Endothelial cell of umbilical vein (primary cell): ENCODE results near the gene SLC17A9. TPM values are rescaled to one million over a fixed set of nuclear protein-coding genes. Genes with fewer than 3 reads are reported as not detected.

ENCODE experiments used
- BruUV-seq: library from RNA; stranded (reverse); fragments of 400-500 nt; replicated peaks from 2 replicates; lab custom pipeline; 2021; lab: Mats Ljungman, UMichigan
- CTCF ChIA-PET: fragments of 300-600, 350-600 bp; sonication (Branson Sonifier 250); formaldehyde crosslinking; loops from one replicate; lab custom pipeline; 2021; ENCODE audit warnings: antibody characterized with exemption, inconsistent platforms; lab: Charles Lee
- POLR2A ChIA-PET: fragments of 300-600, 350-600 bp; sonication (Branson Sonifier 250); formaldehyde crosslinking; loops from one replicate; lab custom pipeline; 2021; ENCODE audit warnings: antibody characterized with exemption, inconsistent platforms; lab: Charles Lee
- DNase-seq: peaks from one replicate; pipeline ENCODE4 v3.0.0-alpha.2; 2011; ENCODE audit warnings: low read depth, low spot score
- FAIRE-seq: peaks from 2 replicates; lab custom pipeline; 2011; peaks lifted over from hg19 to GRCh38; lab: Jason Lieb, UNC
- H2AFZ ChIP-seq: 2 replicates; pipeline ENCODE4 v1.6.0; 2012; ENCODE audit warnings: low read depth, low read length, control low read depth, inconsistent platforms
- H3K27ac ChIP-seq: 2 replicates; pipeline ENCODE4 v1.5.1; 2011; ENCODE audit warnings: low read depth, mild to moderate bottlenecking, control low read depth, low read length, moderate library complexity; ENCODE audit not compliant: insufficient read depth
- H3K27me3 ChIP-seq, 2 experiments: 2 replicates each; pipeline versions ENCODE4 v1.6.0 to v1.6.1; 2011; ENCODE audit warnings: low read length in 2 of 2, mixed read lengths in 1 of 2; ENCODE audit not compliant: control insufficient read depth in 2 of 2, insufficient read depth in 2 of 2
- H3K36me3 ChIP-seq, 2 experiments: 2 replicates in 1 of 2; 3 replicates in 1 of 2; pipeline ENCODE4 v1.5.1; 2011; ENCODE audit warnings: low read length in 2 of 2, mild to moderate bottlenecking in 1 of 2, moderate library complexity in 1 of 2; ENCODE audit not compliant: control insufficient read depth in 2 of 2, insufficient read depth in 2 of 2; ENCODE audit errors: extremely low read depth in 1 of 2
- H3K4me1 ChIP-seq: 3 replicates; pipeline ENCODE4 v1.5.1; 2011; ENCODE audit warnings: mild to moderate bottlenecking, low read length; ENCODE audit not compliant: control insufficient read depth, insufficient read depth; ENCODE audit errors: extremely low read depth
- H3K4me2 ChIP-seq: 2 replicates; pipeline ENCODE4 v1.6.1; 2011; ENCODE audit warnings: low read length, control low read depth, mixed read lengths; ENCODE audit not compliant: insufficient read depth
- H3K4me3 ChIP-seq, 3 experiments: fragments of 200-600 bp in 1 of 3; sonication (generic), shearing (Covaris generic) in 1 of 3; replicated peaks in 1 of 3; 2 replicates each; pipeline ENCODE4 v1.5.1; 2011 to 2016; ENCODE audit warnings: control low read depth in 3 of 3, low read length in 3 of 3, mild to moderate bottlenecking in 2 of 3, inconsistent platforms in 1 of 3, low read depth in 1 of 3, moderate library complexity in 1 of 3; ENCODE audit not compliant: insufficient read depth in 1 of 3
- H3K79me2 ChIP-seq: 2 replicates; pipeline ENCODE4 v1.6.0; 2012; ENCODE audit warnings: low read length, inconsistent platforms; ENCODE audit not compliant: control insufficient read depth, insufficient read depth
- H3K9ac ChIP-seq: replicated peaks from 2 replicates; pipeline ENCODE3; 2011; ENCODE audit warnings: low read length, control low read depth; ENCODE audit not compliant: insufficient read depth; ENCODE audit errors: extremely low read depth
- H3K9me1 ChIP-seq: replicated peaks from 3 replicates; pipeline ENCODE4 v1.6.0; 2011; ENCODE audit warnings: mild to moderate bottlenecking, low read length; ENCODE audit not compliant: control insufficient read depth, insufficient read depth; ENCODE audit errors: extremely low read depth
- H3K9me3 ChIP-seq: replicated peaks from 2 replicates; pipeline ENCODE4 v1.5.1; 2012; ENCODE audit warnings: low read length, inconsistent platforms; ENCODE audit not compliant: control insufficient read depth, insufficient read depth
- H4K20me1 ChIP-seq: replicated peaks from 2 replicates; pipeline ENCODE3; 2011; ENCODE audit warnings: mild to moderate bottlenecking, low read length; ENCODE audit not compliant: control insufficient read depth, insufficient read depth; ENCODE audit errors: extremely low read depth
- EZH2 ChIP-seq: IDR thresholded peaks from 2 replicates; pipeline ENCODE4 v1.6.1; 2012; ENCODE audit warnings: borderline replicate concordance, low read depth, mild to moderate bottlenecking, moderate library complexity, low read length, inconsistent platforms; ENCODE audit not compliant: severe bottlenecking
- FOS ChIP-seq: IDR thresholded peaks from 2 replicates; pipeline ENCODE4 v1.6.1; 2011; ENCODE audit warnings: mild to moderate bottlenecking, low read length, moderate library complexity, borderline replicate concordance; ENCODE audit not compliant: insufficient read depth
- GATA2 ChIP-seq: IDR thresholded peaks from 2 replicates; pipeline ENCODE4 v1.7.0; 2011; ENCODE audit warnings: low read depth, mild to moderate bottlenecking, moderate library complexity, mixed read lengths, low read length; ENCODE audit not compliant: insufficient read length, insufficient read depth
- MYC ChIP-seq: IDR thresholded peaks from one replicate; pipeline ENCODE4 v1.6.1; 2011; ENCODE audit warnings: mild to moderate bottlenecking, low read depth, low read length
- POLR2AphosphoS5 ChIP-seq: IDR thresholded peaks from 2 replicates; pipeline ENCODE4 v1.6.1; 2012; ENCODE audit warnings: low read depth, mild to moderate bottlenecking, control low read depth, low read length, moderate library complexity; ENCODE audit not compliant: insufficient read depth
- dilution Hi-C: fragments of 300-500 bp; cut with MboI; formaldehyde crosslinking; loops from one replicate; pipeline ENCODE4 v1.15.0; 2019; ENCODE audit warnings: low sequenced_read_pairs; ENCODE audit not compliant: extremely low pct_ligation_motif_present
- intact Hi-C: fragments of 100-400 bp; cut with micrococcal nuclease; formaldehyde crosslinking; loops from one replicate; pipeline ENCODE4 v1.10.0; 2022
- polyA plus RNA-seq, 4 experiments: library from polyadenylated mRNA; depleted of rRNA in 3 of 4; stranded (reverse) in 3 of 4; unstranded in 1 of 4; fragments of >200 nt; gene quantifications; 2 replicates each; pipeline versions ENCODE4 v1.2.1 to v1.2.3, GENCODE V29; 2011 to 2012; ENCODE audit warnings: missing spikeins in 1 of 4
- total RNA-seq: library from RNA; stranded (reverse); gene quantifications from 2 replicates; pipeline ENCODE4 v1.2.3, GENCODE V29; 2021
- TF ChIP-seq, protein P1 (sequence below), 2 donors: IDR thresholded peaks; 1 replicate in 1 of 2; 2 replicates in 1 of 2; pipeline ENCODE4 v1.5.1; 2011; ENCODE audit warnings: low read length in 2 of 2, mild to moderate bottlenecking in 2 of 2, moderate library complexity in 2 of 2, control low read depth in 1 of 2, inconsistent platforms in 1 of 2, low read depth in 1 of 2; ENCODE audit not compliant: insufficient read depth in 1 of 2; ENCODE audit errors: extremely low read depth in 1 of 2
- TF ChIP-seq, protein P2 (sequence below): IDR thresholded peaks from 2 replicates; pipeline ENCODE4 v1.6.1; 2011; ENCODE audit not compliant: insufficient read depth, insufficient read length

Gene SLC17A9
- total and polyA plus RNA-seq, 2 donors (not counting 3 experiments of a cell fraction or from before 2014, with no cell fraction given), result 38.2 to 44.5 TPM

DNA sequence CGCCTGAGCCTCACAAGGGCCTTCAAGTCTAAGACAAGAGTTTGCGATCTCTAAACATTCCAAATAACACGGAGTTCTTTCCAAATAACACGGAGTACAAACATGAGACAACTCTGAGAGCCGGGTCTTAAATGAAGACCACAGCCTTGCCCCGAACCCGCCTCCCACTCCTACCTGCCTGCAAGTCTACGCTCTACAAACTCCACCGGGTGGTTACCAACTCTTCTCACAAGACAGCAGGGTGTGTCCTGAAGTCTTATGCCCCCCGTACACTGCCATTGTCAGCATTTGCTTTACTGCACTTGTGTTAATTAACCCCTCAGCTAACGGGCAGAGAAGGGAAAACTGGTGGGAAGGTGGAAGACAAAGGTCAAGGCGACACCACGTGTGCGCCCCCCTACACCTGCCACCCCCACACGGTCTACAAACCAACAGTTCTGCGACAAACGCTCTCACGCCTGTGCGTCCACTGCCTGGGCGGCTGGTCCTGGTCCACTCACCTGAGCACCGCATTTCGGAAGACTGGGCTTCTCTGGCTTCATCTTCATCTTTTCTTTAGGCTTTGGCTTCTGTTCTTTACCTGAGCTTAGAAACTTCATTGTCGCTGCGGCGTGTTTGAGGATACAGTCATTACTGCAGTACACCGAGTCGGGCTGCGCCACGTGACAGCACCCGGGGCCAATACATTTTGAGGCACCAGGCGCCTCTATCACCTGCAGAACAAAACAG lies 45.7 kb upstream of the SLC17A9 start:
- Histone ChIP-seq H3K4me3 (no peak overlapping the region), H3K27ac (no peak overlapping the region), H3K9me1 (no peaks in the 10 kb centered on the region), H3K9ac (no peak overlapping the region), H3K27me3 (no peaks in the 10 kb centered on the region), H3K9me3 (no peaks in the 10 kb centered on the region), H4K20me1 (no peaks in the 10 kb centered on the region), H3K79me2 (peaks cover 46% of the 10 kb centered on the region), H2AFZ (no peak overlapping the region), H3K36me3 (peaks cover 53 to 64% of the 10 kb centered on the region in 2 experiments), H3K4me1 (no peaks in the 10 kb centered on the region), H3K4me2 (no peak overlapping the region)
- FAIRE-seq, result no peak
- ChIA-PET POLR2A (no interaction called here), CTCF (interaction anchor here (0.6 to 1.9 kb wide), 10 partner anchors 9 to 47 kb away, joined by 3 to 16 read pairs (median 4); partner anchors contain the start of gene GID8)
- TF ChIP-seq POLR2AphosphoS5 (no peak), FOS (no peak), MYC (no peak), GATA2 (no peak), EZH2 (no peak)
- TF ChIP-seq, protein P1, sequence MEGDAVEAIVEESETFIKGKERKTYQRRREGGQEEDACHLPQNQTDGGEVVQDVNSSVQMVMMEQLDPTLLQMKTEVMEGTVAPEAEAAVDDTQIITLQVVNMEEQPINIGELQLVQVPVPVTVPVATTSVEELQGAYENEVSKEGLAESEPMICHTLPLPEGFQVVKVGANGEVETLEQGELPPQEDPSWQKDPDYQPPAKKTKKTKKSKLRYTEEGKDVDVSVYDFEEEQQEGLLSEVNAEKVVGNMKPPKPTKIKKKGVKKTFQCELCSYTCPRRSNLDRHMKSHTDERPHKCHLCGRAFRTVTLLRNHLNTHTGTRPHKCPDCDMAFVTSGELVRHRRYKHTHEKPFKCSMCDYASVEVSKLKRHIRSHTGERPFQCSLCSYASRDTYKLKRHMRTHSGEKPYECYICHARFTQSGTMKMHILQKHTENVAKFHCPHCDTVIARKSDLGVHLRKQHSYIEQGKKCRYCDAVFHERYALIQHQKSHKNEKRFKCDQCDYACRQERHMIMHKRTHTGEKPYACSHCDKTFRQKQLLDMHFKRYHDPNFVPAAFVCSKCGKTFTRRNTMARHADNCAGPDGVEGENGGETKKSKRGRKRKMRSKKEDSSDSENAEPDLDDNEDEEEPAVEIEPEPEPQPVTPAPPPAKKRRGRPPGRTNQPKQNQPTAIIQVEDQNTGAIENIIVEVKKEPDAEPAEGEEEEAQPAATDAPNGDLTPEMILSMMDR (IDR thresholded peaks at IDR 0.05; ENCODE audit: extremely low read depth in 1 of 2, insufficient read depth in 1 of 2, low read depth in 1 of 2, low read length in 2 of 2), result no peak
- TF ChIP-seq, protein P2, sequence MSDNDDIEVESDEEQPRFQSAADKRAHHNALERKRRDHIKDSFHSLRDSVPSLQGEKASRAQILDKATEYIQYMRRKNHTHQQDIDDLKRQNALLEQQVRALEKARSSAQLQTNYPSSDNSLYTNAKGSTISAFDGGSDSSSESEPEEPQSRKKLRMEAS, result no peak
- no TSS peak for BruUV-seq
- no peak for DNase-seq
- dilution Hi-C loops (no loop called here), intact Hi-C loops (no loop called here)
